Vagina (tissue), 2 donors: ENCODE measurements around the gene LAMC1.

Source experiments
- POLR2A ChIP-seq, 2 donors: fragments of 450-650 bp; IDR thresholded peaks; one replicate each; pipeline ENCODE4 v1.6.1; 2017; ENCODE audit warnings: antibody characterized with exemption in 2 of 2, mild to moderate bottlenecking in 2 of 2, moderate library complexity in 2 of 2
- POLR2AphosphoS5 ChIP-seq, 2 donors: sonication (generic); formaldehyde crosslinking; IDR thresholded peaks; one replicate each; pipeline ENCODE4 v1.9.0; 2017; ENCODE audit warnings: antibody characterized with exemption in 2 of 2, mild to moderate bottlenecking in 2 of 2, low read depth in 1 of 2; ENCODE audit not compliant: insufficient read depth in 1 of 2
- TF ChIP-seq, protein P1 (sequence below), 3 experiments: fragments of 450-650 bp in 2 of 3; fragments of 200-600 bp in 1 of 3; sonication (generic) in 1 of 3; IDR thresholded peaks; one replicate each; pipeline ENCODE4 v1.5.1; 2017 to 2019; ENCODE audit warnings: antibody characterized with exemption in 3 of 3, mild to moderate bottlenecking in 2 of 3, moderate library complexity in 2 of 3

DNA sequence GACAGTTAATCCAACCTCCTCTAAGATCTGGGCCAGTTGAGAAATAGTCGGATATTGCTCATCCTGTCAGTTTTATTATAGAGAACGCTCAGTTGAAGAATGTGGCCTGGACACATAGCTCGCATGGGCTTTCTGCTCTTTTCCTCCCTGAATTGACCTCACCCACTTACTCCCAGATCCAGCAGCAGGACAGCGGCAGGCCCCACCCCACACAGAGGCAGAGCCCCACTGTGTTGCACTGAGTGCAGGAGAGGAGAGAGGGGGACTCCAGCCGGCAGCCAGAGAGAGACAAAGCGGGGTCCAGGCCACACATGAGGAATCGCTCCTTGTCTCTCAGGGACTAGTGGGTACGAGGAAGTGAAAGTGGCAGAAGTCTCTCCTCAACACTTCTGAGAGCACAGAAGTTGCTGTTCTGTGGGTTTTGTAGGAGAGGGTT, 78.6 kb downstream of the LAMC1 start:
- TF ChIP-seq POLR2AphosphoS5 (IDR thresholded peaks at IDR 0.05; ENCODE audit: insufficient read depth in 1 of 2, low read depth in 1 of 2) (no peak), POLR2A (IDR thresholded peaks at IDR 0.05) (no peak)
- TF ChIP-seq, protein P1, sequence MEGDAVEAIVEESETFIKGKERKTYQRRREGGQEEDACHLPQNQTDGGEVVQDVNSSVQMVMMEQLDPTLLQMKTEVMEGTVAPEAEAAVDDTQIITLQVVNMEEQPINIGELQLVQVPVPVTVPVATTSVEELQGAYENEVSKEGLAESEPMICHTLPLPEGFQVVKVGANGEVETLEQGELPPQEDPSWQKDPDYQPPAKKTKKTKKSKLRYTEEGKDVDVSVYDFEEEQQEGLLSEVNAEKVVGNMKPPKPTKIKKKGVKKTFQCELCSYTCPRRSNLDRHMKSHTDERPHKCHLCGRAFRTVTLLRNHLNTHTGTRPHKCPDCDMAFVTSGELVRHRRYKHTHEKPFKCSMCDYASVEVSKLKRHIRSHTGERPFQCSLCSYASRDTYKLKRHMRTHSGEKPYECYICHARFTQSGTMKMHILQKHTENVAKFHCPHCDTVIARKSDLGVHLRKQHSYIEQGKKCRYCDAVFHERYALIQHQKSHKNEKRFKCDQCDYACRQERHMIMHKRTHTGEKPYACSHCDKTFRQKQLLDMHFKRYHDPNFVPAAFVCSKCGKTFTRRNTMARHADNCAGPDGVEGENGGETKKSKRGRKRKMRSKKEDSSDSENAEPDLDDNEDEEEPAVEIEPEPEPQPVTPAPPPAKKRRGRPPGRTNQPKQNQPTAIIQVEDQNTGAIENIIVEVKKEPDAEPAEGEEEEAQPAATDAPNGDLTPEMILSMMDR (IDR thresholded peaks at IDR 0.05) = no peak
